Dendritic cell treated with granulocyte-macrophage colony-stimulating factor and Interleukin-4, amounts not matched to agents 40 ng/mL and 50 ng/mL, for 4 days (primary cell): ENCODE measurements around the gene MT1E.

ENCODE experiments used
- H3K27ac Mint-ChIP-seq: one replicate; pipeline ENCODE4 v1.8.0; 2022; ENCODE audit warnings: mild to moderate bottlenecking, mixed read lengths
- H3K27me3 Mint-ChIP-seq: one replicate; pipeline ENCODE4 v1.8.0; 2022; ENCODE audit warnings: mild to moderate bottlenecking, mixed read lengths
- H3K36me3 Mint-ChIP-seq: one replicate; pipeline ENCODE4 v1.8.0; 2022; ENCODE audit warnings: low read depth, mixed read lengths
- H3K4me1 Mint-ChIP-seq: one replicate; pipeline ENCODE4 v1.8.0; 2022; ENCODE audit warnings: low read depth, mixed read lengths
- H3K4me3 Mint-ChIP-seq: one replicate; pipeline ENCODE4 v1.8.0; 2022; ENCODE audit warnings: mild to moderate bottlenecking, moderate library complexity, mixed read lengths
- H3K9me3 Mint-ChIP-seq: one replicate; pipeline ENCODE4 v1.8.0; 2022; ENCODE audit warnings: mixed read lengths
- intact Hi-C: fragments of 100-400 bp; cut with micrococcal nuclease; formaldehyde crosslinking; loops from one replicate; pipeline ENCODE4 v1.15.0; 2022

Gene MT1E

GRCh38 chr16:56637814-56638750 lies 12.5 kb downstream of the MT1E start, which contains the start of gene MT1A:
MT1A (plus strand) TSS chr16:56638666; CDS start chr16:56638739, 73 bp downstream.
- H3K36me3 Mint-ChIP-seq = no peaks in the 10 kb centered on the region
- intact Hi-C loops = no loop called here
- peaks cover 94% of the 10 kb centered on the region for H3K27me3 Mint-ChIP-seq
- H3K27ac Mint-ChIP-seq = no peak within 1 kb of the TSS
- peaks cover 26% of the 10 kb centered on the region for H3K4me1 Mint-ChIP-seq
- H3K9me3 Mint-ChIP-seq = no peaks in the 10 kb centered on the region
- peak within 1 kb of the TSS; percentile 72 for H3K4me3 Mint-ChIP-seq

- Mint-ChIP-seq H3K36me3 (no peaks in the 10 kb centered on the region), H3K9me3 (no peaks in the 10 kb centered on the region), H3K4me3 (no peak overlapping the region), H3K27ac (no peak overlapping the region), H3K27me3 (peaks cover 94% of the 10 kb centered on the region), H3K4me1 (peaks cover 36% of the 10 kb centered on the region)
- intact Hi-C loops = no loop called here
Observed at GRCh38 chr16:56639045-56639444, 13.5 kb downstream of the MT1E start.

- no peak overlapping the region for H3K4me3 Mint-ChIP-seq
- H3K4me1 Mint-ChIP-seq = peaks cover 33% of the 10 kb centered on the region
- H3K27me3 Mint-ChIP-seq = peaks cover 94% of the 10 kb centered on the region
- H3K9me3 Mint-ChIP-seq = no peaks in the 10 kb centered on the region
- no peaks in the 10 kb centered on the region for H3K36me3 Mint-ChIP-seq
- intact Hi-C loops = no loop called here
- H3K27ac Mint-ChIP-seq = no peak overlapping the region
Observed at GRCh38 chr16:56640076-56640475, 14.5 kb downstream of the MT1E start.

GRCh38 chr16:56641166-56641565 lies 15.6 kb downstream of the MT1E start:
- Mint-ChIP-seq H3K27ac (no peak overlapping the region), H3K4me1 (peaks cover 30% of the 10 kb centered on the region), H3K9me3 (no peaks in the 10 kb centered on the region), H3K36me3 (no peaks in the 10 kb centered on the region), H3K27me3 (peaks cover 96% of the 10 kb centered on the region), H3K4me3 (no peak overlapping the region)
- intact Hi-C loops = no loop called here

- Mint-ChIP-seq H3K9me3 (no peaks in the 10 kb centered on the region), H3K4me1 (peaks cover 23% of the 10 kb centered on the region), H3K27me3 (peaks cover 92% of the 10 kb centered on the region), H3K27ac (peak overlapping the region; percentile 28), H3K36me3 (no peaks in the 10 kb centered on the region), H3K4me3 (peak overlapping the region; percentile 64)
- intact Hi-C loops = no loop called here
Observed at GRCh38 chr16:56643080-56643778, 17.6 kb downstream of the MT1E start.

- peak overlapping the region; percentile 15 for H3K27ac Mint-ChIP-seq
- H3K9me3 Mint-ChIP-seq = no peaks in the 10 kb centered on the region
- intact Hi-C loops = no loop called here
- H3K4me3 Mint-ChIP-seq = peak overlapping the region; percentile 64
- peaks cover 92% of the 10 kb centered on the region for H3K27me3 Mint-ChIP-seq
- H3K4me1 Mint-ChIP-seq = peaks cover 23% of the 10 kb centered on the region
- H3K36me3 Mint-ChIP-seq = no peaks in the 10 kb centered on the region
Observed at GRCh38 chr16:56643833-56644232, 18.3 kb downstream of the MT1E start.

- Mint-ChIP-seq H3K36me3 (no peaks in the 10 kb centered on the region), H3K27me3 (peaks cover 83% of the 10 kb centered on the region), H3K9me3 (no peaks in the 10 kb centered on the region), H3K4me1 (peaks cover 23% of the 10 kb centered on the region), H3K4me3 (no peak overlapping the region), H3K27ac (no peak overlapping the region)
- intact Hi-C loops = no loop called here
Observed at GRCh38 chr16:56645311-56645710, 19.7 kb downstream of the MT1E start.

GRCh38 chr16:56645838-56646237 lies 20.3 kb downstream of the MT1E start:
- intact Hi-C loops = no loop called here
- no peaks in the 10 kb centered on the region for H3K36me3 Mint-ChIP-seq
- H3K4me3 Mint-ChIP-seq = no peak overlapping the region
- no peak overlapping the region for H3K27ac Mint-ChIP-seq
- peaks cover 78% of the 10 kb centered on the region for H3K27me3 Mint-ChIP-seq
- no peaks in the 10 kb centered on the region for H3K9me3 Mint-ChIP-seq
- H3K4me1 Mint-ChIP-seq = peaks cover 23% of the 10 kb centered on the region

GRCh38 chr16:56647641-56648431 lies 22.3 kb downstream of the MT1E start:
- Mint-ChIP-seq H3K4me1 (peaks cover 20% of the 10 kb centered on the region), H3K9me3 (no peaks in the 10 kb centered on the region), H3K27me3 (peaks cover 83% of the 10 kb centered on the region), H3K27ac (no peak overlapping the region), H3K4me3 (no peak overlapping the region), H3K36me3 (no peaks in the 10 kb centered on the region)
- intact Hi-C loops = no loop called here

GRCh38 chr16:56649271-56649670 lies 23.7 kb downstream of the MT1E start:
- Mint-ChIP-seq H3K27ac (no peak overlapping the region), H3K27me3 (peaks cover 79% of the 10 kb centered on the region), H3K9me3 (no peaks in the 10 kb centered on the region), H3K36me3 (no peaks in the 10 kb centered on the region), H3K4me1 (peaks cover 9% of the 10 kb centered on the region), H3K4me3 (no peak overlapping the region)
- intact Hi-C loops = no loop called here

- peaks cover 75% of the 10 kb centered on the region for H3K27me3 Mint-ChIP-seq
- intact Hi-C loops = no loop called here
Observed at GRCh38 chr16:56649820-56650219, 24.2 kb downstream of the MT1E start.

GRCh38 chr16:56651586-56651985 lies 26.0 kb downstream of the MT1E start, which contains the start of gene MT1B:
MT1B (plus strand) TSS chr16:56651886; CDS start chr16:56651954, 68 bp downstream.
- Mint-ChIP-seq H3K27ac (no peak within 1 kb of the TSS), H3K9me3 (no peaks in the 10 kb centered on the region), H3K4me1 (peaks cover 15% of the 10 kb centered on the region), H3K36me3 (no peaks in the 10 kb centered on the region), H3K27me3 (peaks cover 62% of the 10 kb centered on the region), H3K4me3 (no peak within 1 kb of the TSS)
- intact Hi-C loops = no loop called here

More at GRCh38 chr16:56649820-56650219, 24.2 kb downstream of the MT1E start:
- H3K27ac Mint-ChIP-seq = no peak overlapping the region
- H3K4me1 Mint-ChIP-seq = peaks cover 15% of the 10 kb centered on the region
- no peaks in the 10 kb centered on the region for H3K36me3 Mint-ChIP-seq
- no peak overlapping the region for H3K4me3 Mint-ChIP-seq
- no peaks in the 10 kb centered on the region for H3K9me3 Mint-ChIP-seq

- Mint-ChIP-seq H3K4me3 (no peak overlapping the region), H3K4me1 (peaks cover 21% of the 10 kb centered on the region)
Observed at GRCh38 chr16:56652600-56652999, 27.0 kb downstream of the MT1E start.

More at GRCh38 chr16:56652600-56652999, 27.0 kb downstream of the MT1E start:
- H3K36me3 Mint-ChIP-seq = no peaks in the 10 kb centered on the region
- peaks cover 58% of the 10 kb centered on the region for H3K27me3 Mint-ChIP-seq
- H3K9me3 Mint-ChIP-seq = no peaks in the 10 kb centered on the region
- intact Hi-C loops = no loop called here
- no peak overlapping the region for H3K27ac Mint-ChIP-seq
